Measurements from ENCODE around the gene MAP2K4.
"Not testable (repeated sequence)": the region's sequence is repeated elsewhere in the genome, so short reads cannot be mapped to it uniquely, and the experiment has no call there.

MAP2K4 gene

GRCh38 chr17:12162187-12162586 lies 141.5 kb downstream of the MAP2K4 start:
- DNase-seq (ENCODE audit: low read depth): not testable (repeated sequence)

- no peak for DNase-seq (ENCODE audit: low read depth)
Measured at GRCh38 chr17:12164085-12164484, 143.4 kb downstream of the MAP2K4 start.

GRCh38 chr17:12178644-12179330 lies 158.1 kb downstream of the MAP2K4 start:
- DNase-seq (ENCODE audit: low read depth): no peak

- DNase-seq (ENCODE audit: low read depth): no peak
Measured at GRCh38 chr17:12180644-12181261, 160.1 kb downstream of the MAP2K4 start.

- no peak for DNase-seq (ENCODE audit: low read depth)
Measured at GRCh38 chr17:12187658-12188057, 167.0 kb downstream of the MAP2K4 start.

- no peak for DNase-seq (ENCODE audit: low read depth)
Measured at GRCh38 chr17:12193144-12193735, 172.6 kb downstream of the MAP2K4 start.
